GM18520 (cell line): ENCODE measurements around the gene IER5L.
"Not testable (repeated sequence)": the region's sequence is repeated elsewhere in the genome, so short reads cannot be mapped to it uniquely, and the experiment has no call there.

Experiments
- ATAC-seq: cut with Tn5 transposase; IDR thresholded peaks from one replicate; pipeline ENCODE4 v1.9.1; 2021; ENCODE audit not compliant: unreplicated experiment

IER5L gene

GRCh38 chr9:129140397-129141065, 37.5 kb downstream of the IER5L start:
- peak; percentile 13 for ATAC-seq

- ATAC-seq: peak; percentile 63
Measured at GRCh38 chr9:129139993-129140396, 38.1 kb downstream of the IER5L start.

- no peak for ATAC-seq
Measured at GRCh38 chr9:129139233-129139992, 38.6 kb downstream of the IER5L start.

- no peak for ATAC-seq
Measured at GRCh38 chr9:129138476-129139232, 39.4 kb downstream of the IER5L start.

GRCh38 chr9:129138144-129138462, 40.0 kb downstream of the IER5L start:
- ATAC-seq: no peak

- ATAC-seq: no peak
Measured at GRCh38 chr9:129137292-129138143, 40.5 kb downstream of the IER5L start.

GRCh38 chr9:129136446-129137035, 41.5 kb downstream of the IER5L start:
- ATAC-seq: no peak

- no peak for ATAC-seq
Measured at GRCh38 chr9:129135476-129135875, 42.6 kb downstream of the IER5L start.

GRCh38 chr9:129133082-129133481, 45.0 kb downstream of the IER5L start:
- ATAC-seq: no peak

GRCh38 chr9:129131300-129132145, 46.5 kb downstream of the IER5L start:
- no peak for ATAC-seq

- ATAC-seq: no peak
Measured at GRCh38 chr9:129130791-129131190, 47.3 kb downstream of the IER5L start.

GRCh38 chr9:129130271-129130670, 47.8 kb downstream of the IER5L start:
- ATAC-seq: not testable (repeated sequence)

- no peak for ATAC-seq
Measured at GRCh38 chr9:129128689-129129088, 49.4 kb downstream of the IER5L start.

GRCh38 chr9:129126749-129127618, 51.1 kb downstream of the IER5L start:
- no peak for ATAC-seq
